ENCODE data around the gene CSTA.

Gene CSTA

GRCh38 chr3:122355612-122356011, 30.6 kb downstream of the CSTA start:
- no peaks in the 10 kb centered on the region for H3K27me3 ChIP-seq (ENCODE audit: control insufficient read depth in 3 of 3, insufficient read depth in 3 of 3, low read depth in 1 of 3, low read length in 3 of 3)
- no peak overlapping the region for H3K9ac ChIP-seq (ENCODE audit: low read depth, low read length, poor library complexity)

GRCh38 chr3:122356402-122356801, 31.4 kb downstream of the CSTA start:
- Histone ChIP-seq H3K4me2 (ENCODE audit: insufficient read depth, low read length, poor library complexity, severe bottlenecking) (no peak overlapping the region), H3K18ac (ENCODE audit: low read length) (no peak overlapping the region), H2BK5ac (ENCODE audit: low read length) (no peak overlapping the region), H2BK15ac (ENCODE audit: low read length) (no peak overlapping the region), H4K8ac (ENCODE audit: low read depth, low read length) (no peak overlapping the region), H3K23ac (ENCODE audit: low read depth, low read length, poor library complexity) (no peak overlapping the region), H3K27me3 (ENCODE audit: control insufficient read depth in 3 of 3, insufficient read depth in 3 of 3, low read depth in 1 of 3, low read length in 3 of 3) (no peaks in the 10 kb centered on the region), H3K36me3 (replicated peaks in 1 of 2; ENCODE audit: control insufficient read depth in 2 of 2, insufficient read depth in 2 of 2, low read length in 2 of 2) (peaks cover 2 to 33% of the 10 kb centered on the region in 2 donors), H3K4ac (ENCODE audit: low read length) (no peak overlapping the region), H3K27ac (replicated peaks; ENCODE audit: low read length) (no peak overlapping the region), H2BK120ac (ENCODE audit: low read depth, low read length) (no peak overlapping the region), H3K9ac (ENCODE audit: low read depth, low read length, poor library complexity) (no peak overlapping the region), H2BK12ac (ENCODE audit: low read length) (no peak overlapping the region), H4K91ac (ENCODE audit: low read depth, low read length, poor library complexity) (no peak overlapping the region), H3K79me1 (ENCODE audit: low read depth, low read length) (no peaks in the 10 kb centered on the region), H2AK5ac (ENCODE audit: low read depth, low read length) (no peak overlapping the region), H3K9me3 (replicated peaks in 1 of 2; ENCODE audit: control insufficient read depth in 2 of 2, insufficient read depth in 1 of 2, low read depth in 1 of 2, low read length in 2 of 2) (no peaks in the 10 kb centered on the region), H2AFZ (ENCODE audit: low read length) (no peak overlapping the region), H3K14ac (ENCODE audit: low read length) (no peak overlapping the region), H3K4me3 (ENCODE audit: low read length in 2 of 2) (no peak overlapping the region), H3K4me1 (ENCODE audit: control insufficient read depth in 2 of 2, insufficient read depth in 1 of 2, low read depth in 1 of 2, low read length in 2 of 2) (no peaks in the 10 kb centered on the region)
- WGBS, 2 donors (ENCODE audit: extremely low coverage in 2 of 2, insufficient read length in 2 of 2, insufficient replicate concordance in 1 of 2) = no CpG with 5 or more reads among the region's 4 CpGs
- DNase-seq (ENCODE audit: low spot score) = peak; percentile 6

More at GRCh38 chr3:122355612-122356011, 30.6 kb downstream of the CSTA start:
- H3K14ac ChIP-seq (ENCODE audit: low read length) = no peak overlapping the region
- no peak overlapping the region for H2BK15ac ChIP-seq (ENCODE audit: low read length)
- H2BK12ac ChIP-seq (ENCODE audit: low read length) = no peak overlapping the region
- no peak overlapping the region for H4K8ac ChIP-seq (ENCODE audit: low read depth, low read length)
- no peak overlapping the region for H2AFZ ChIP-seq (ENCODE audit: low read length)
- H3K4ac ChIP-seq (ENCODE audit: low read length) = no peak overlapping the region
- WGBS, 2 donors (ENCODE audit: extremely low coverage in 2 of 2, insufficient read length in 2 of 2, insufficient replicate concordance in 1 of 2) = 93% methylated on average over 3 of the region's 4 CpGs; no CpG with 5 or more reads in 1 of the 2 donors
- H3K4me3 ChIP-seq (ENCODE audit: low read length in 2 of 2) = no peak overlapping the region
- no peak overlapping the region for H3K18ac ChIP-seq (ENCODE audit: low read length)
- no peak overlapping the region for H3K27ac ChIP-seq (replicated peaks; ENCODE audit: low read length)
- no peak overlapping the region for H2BK5ac ChIP-seq (ENCODE audit: low read length)
- H3K23ac ChIP-seq (ENCODE audit: low read depth, low read length, poor library complexity) = no peak overlapping the region
- H3K9me3 ChIP-seq (replicated peaks in 1 of 2; ENCODE audit: control insufficient read depth in 2 of 2, insufficient read depth in 1 of 2, low read depth in 1 of 2, low read length in 2 of 2) = no peaks in the 10 kb centered on the region
- H4K91ac ChIP-seq (ENCODE audit: low read depth, low read length, poor library complexity) = no peak overlapping the region
- H3K36me3 ChIP-seq (replicated peaks in 1 of 2; ENCODE audit: control insufficient read depth in 2 of 2, insufficient read depth in 2 of 2, low read length in 2 of 2) = peaks cover 0 to 26% of the 10 kb centered on the region in 2 donors
- no peaks in the 10 kb centered on the region for H3K4me1 ChIP-seq (ENCODE audit: control insufficient read depth in 2 of 2, insufficient read depth in 1 of 2, low read depth in 1 of 2, low read length in 2 of 2)
- H3K79me1 ChIP-seq (ENCODE audit: low read depth, low read length) = no peaks in the 10 kb centered on the region
- DNase-seq (ENCODE audit: low spot score) = no peak
- H2BK120ac ChIP-seq (ENCODE audit: low read depth, low read length) = no peak overlapping the region
- H2AK5ac ChIP-seq (ENCODE audit: low read depth, low read length) = no peak overlapping the region
- no peak overlapping the region for H3K4me2 ChIP-seq (ENCODE audit: insufficient read depth, low read length, poor library complexity, severe bottlenecking)

- Histone ChIP-seq H3K9me3 (replicated peaks in 1 of 2; ENCODE audit: control insufficient read depth in 2 of 2, insufficient read depth in 1 of 2, low read depth in 1 of 2, low read length in 2 of 2) (no peaks in the 10 kb centered on the region), H3K36me3 (replicated peaks in 1 of 2; ENCODE audit: control insufficient read depth in 2 of 2, insufficient read depth in 2 of 2, low read length in 2 of 2) (peaks cover 4 to 49% of the 10 kb centered on the region in 2 donors), H2BK15ac (ENCODE audit: low read length) (no peak overlapping the region), H3K79me1 (ENCODE audit: low read depth, low read length) (no peaks in the 10 kb centered on the region), H3K4me1 (ENCODE audit: control insufficient read depth in 2 of 2, insufficient read depth in 1 of 2, low read depth in 1 of 2, low read length in 2 of 2) (no peaks in the 10 kb centered on the region), H2BK120ac (ENCODE audit: low read depth, low read length) (no peak overlapping the region), H3K9ac (ENCODE audit: low read depth, low read length, poor library complexity) (no peak overlapping the region), H3K18ac (ENCODE audit: low read length) (no peak overlapping the region), H3K27me3 (ENCODE audit: control insufficient read depth in 3 of 3, insufficient read depth in 3 of 3, low read depth in 1 of 3, low read length in 3 of 3) (no peaks in the 10 kb centered on the region), H3K27ac (replicated peaks; ENCODE audit: low read length) (no peak overlapping the region), H3K14ac (ENCODE audit: low read length) (no peak overlapping the region), H3K23ac (ENCODE audit: low read depth, low read length, poor library complexity) (no peak overlapping the region), H3K4ac (ENCODE audit: low read length) (no peak overlapping the region), H2BK12ac (ENCODE audit: low read length) (no peak overlapping the region), H4K91ac (ENCODE audit: low read depth, low read length, poor library complexity) (no peak overlapping the region), H2BK5ac (ENCODE audit: low read length) (no peak overlapping the region), H3K4me3 (ENCODE audit: low read length in 2 of 2) (no peak overlapping the region), H4K8ac (ENCODE audit: low read depth, low read length) (no peak overlapping the region), H3K4me2 (ENCODE audit: insufficient read depth, low read length, poor library complexity, severe bottlenecking) (no peak overlapping the region), H2AK5ac (ENCODE audit: low read depth, low read length) (no peak overlapping the region), H2AFZ (ENCODE audit: low read length) (no peak overlapping the region)
- no CpG with 5 or more reads among the region's 2 CpGs for whole genome bisulfite sequencing, 2 donors (ENCODE audit: extremely low coverage in 2 of 2, insufficient read length in 2 of 2, insufficient replicate concordance in 1 of 2)
- DNase-seq (ENCODE audit: low spot score) = no peak
Observed at GRCh38 chr3:122357828-122358702, 33.0 kb downstream of the CSTA start.

- H3K36me3 ChIP-seq (replicated peaks in 1 of 2; ENCODE audit: control insufficient read depth in 2 of 2, insufficient read depth in 2 of 2, low read length in 2 of 2) = peaks cover 4 to 55% of the 10 kb centered on the region in 2 donors
- WGBS, 2 donors (ENCODE audit: extremely low coverage in 2 of 2, insufficient read length in 2 of 2, insufficient replicate concordance in 1 of 2) = no CpG with 5 or more reads among the region's 2 CpGs
Observed at GRCh38 chr3:122358703-122359032, 33.6 kb downstream of the CSTA start.

More at GRCh38 chr3:122358703-122359032, 33.6 kb downstream of the CSTA start:
- Histone ChIP-seq H3K23ac (ENCODE audit: low read depth, low read length, poor library complexity) (no peak overlapping the region), H3K4me3 (ENCODE audit: low read length in 2 of 2) (no peak overlapping the region), H3K14ac (ENCODE audit: low read length) (no peak overlapping the region), H4K91ac (ENCODE audit: low read depth, low read length, poor library complexity) (no peak overlapping the region), H2BK5ac (ENCODE audit: low read length) (no peak overlapping the region), H3K4me2 (ENCODE audit: insufficient read depth, low read length, poor library complexity, severe bottlenecking) (no peak overlapping the region), H2AK5ac (ENCODE audit: low read depth, low read length) (no peak overlapping the region), H2AFZ (ENCODE audit: low read length) (no peak overlapping the region), H3K27ac (replicated peaks; ENCODE audit: low read length) (no peak overlapping the region), H2BK12ac (ENCODE audit: low read length) (no peak overlapping the region), H3K9me3 (replicated peaks in 1 of 2; ENCODE audit: control insufficient read depth in 2 of 2, insufficient read depth in 1 of 2, low read depth in 1 of 2, low read length in 2 of 2) (no peaks in the 10 kb centered on the region), H3K18ac (ENCODE audit: low read length) (no peak overlapping the region), H3K79me1 (ENCODE audit: low read depth, low read length) (no peaks in the 10 kb centered on the region), H3K9ac (ENCODE audit: low read depth, low read length, poor library complexity) (no peak overlapping the region), H2BK120ac (ENCODE audit: low read depth, low read length) (no peak overlapping the region), H2BK15ac (ENCODE audit: low read length) (no peak overlapping the region), H4K8ac (ENCODE audit: low read depth, low read length) (no peak overlapping the region), H3K4ac (ENCODE audit: low read length) (no peak overlapping the region), H3K27me3 (ENCODE audit: control insufficient read depth in 3 of 3, insufficient read depth in 3 of 3, low read depth in 1 of 3, low read length in 3 of 3) (no peaks in the 10 kb centered on the region), H3K4me1 (ENCODE audit: control insufficient read depth in 2 of 2, insufficient read depth in 1 of 2, low read depth in 1 of 2, low read length in 2 of 2) (no peaks in the 10 kb centered on the region)
- DNase-seq (ENCODE audit: low spot score) = no peak
